ENCODE data around the gene SDK1.

- no peak for TF ChIP-seq CTCF (IDR thresholded peaks at IDR 0.05)
- TF ChIP-seq POLR2A (IDR thresholded peaks at IDR 0.05) = no peak
These were observed 587.0 kb downstream of the SDK1 start for GRCh38 chr7:3888096-3888495.
